Colon (tissue), 2 donors: Measurements from ENCODE around the gene KATNAL1.
"Not testable (repeated sequence)": the region's sequence is repeated elsewhere in the genome, so short reads cannot be mapped to it uniquely, and the experiment has no call there.

ENCODE experiments used
- FAIRE-seq: peaks from 2 replicates; lab custom pipeline; 2012; peaks lifted over from hg19 to GRCh38; lab: Jason Lieb, UNC
- donor health status: control.
- donor health status: control.

The KATNAL1 gene

GRCh38 chr13:30292325-30292724 lies 15.0 kb downstream of the KATNAL1 start:
- FAIRE-seq, result no peak

- FAIRE-seq, result no peak
These were observed 16.4 kb downstream of the KATNAL1 start for GRCh38 chr13:30290812-30291436.

GRCh38 chr13:30289533-30289932 lies 17.8 kb downstream of the KATNAL1 start:
- no peak for FAIRE-seq

- FAIRE-seq, result not testable (repeated sequence)
These were observed 21.3 kb downstream of the KATNAL1 start for GRCh38 chr13:30286059-30286458.

GRCh38 chr13:30276178-30276577 lies 31.2 kb downstream of the KATNAL1 start:
- FAIRE-seq, result no peak

- no peak for FAIRE-seq
These were observed 33.3 kb downstream of the KATNAL1 start for GRCh38 chr13:30274083-30274482.

GRCh38 chr13:30270035-30270434 lies 37.3 kb downstream of the KATNAL1 start:
- not testable (repeated sequence) for FAIRE-seq

GRCh38 chr13:30268673-30269072 lies 38.7 kb downstream of the KATNAL1 start:
- no peak for FAIRE-seq

GRCh38 chr13:30266756-30267155 lies 40.6 kb downstream of the KATNAL1 start:
- no peak for FAIRE-seq

- FAIRE-seq, result not testable (repeated sequence)
These were observed 48.1 kb downstream of the KATNAL1 start for GRCh38 chr13:30259149-30259733.

GRCh38 chr13:30257468-30258099 lies 49.8 kb downstream of the KATNAL1 start:
- FAIRE-seq, result no peak

GRCh38 chr13:30256713-30257467 lies 50.5 kb downstream of the KATNAL1 start:
- no peak for FAIRE-seq

- peak; percentile 91 for FAIRE-seq
These were observed 51.7 kb downstream of the KATNAL1 start for GRCh38 chr13:30255696-30256095.

GRCh38 chr13:30253830-30254229 lies 53.5 kb downstream of the KATNAL1 start:
- no peak for FAIRE-seq

- FAIRE-seq, result no peak
These were observed 59.9 kb downstream of the KATNAL1 start for GRCh38 chr13:30247406-30247805.

- no peak for FAIRE-seq
These were observed 65.8 kb downstream of the KATNAL1 start for GRCh38 chr13:30241532-30241931.

GRCh38 chr13:30240608-30241007 lies 66.7 kb downstream of the KATNAL1 start:
- no peak for FAIRE-seq

GRCh38 chr13:30235216-30235615 lies 72.1 kb downstream of the KATNAL1 start:
- no peak for FAIRE-seq

- FAIRE-seq, result no peak
These were observed 72.7 kb downstream of the KATNAL1 start for GRCh38 chr13:30234619-30235162.

- FAIRE-seq, result no peak
These were observed 82.6 kb downstream of the KATNAL1 start for GRCh38 chr13:30224732-30225131.

GRCh38 chr13:30222254-30222653 lies 85.1 kb downstream of the KATNAL1 start:
- no peak for FAIRE-seq

GRCh38 chr13:30216111-30216510 lies 91.2 kb downstream of the KATNAL1 start:
- no peak for FAIRE-seq

- no peak for FAIRE-seq
These were observed 95.1 kb downstream of the KATNAL1 start for GRCh38 chr13:30212256-30212655.
